Parathyroid adenoma (tissue), 2 donors: Measurements from ENCODE around the gene ARTN.

Experiments
- H2AFZ ChIP-seq: fragments of 300-600 bp; sonication (generic); one replicate; pipeline ENCODE4 v1.7.0; 2017; ENCODE audit warnings: antibody characterized with exemption, mild to moderate bottlenecking
- H3K27ac ChIP-seq: fragments of 300-600 bp; sonication (generic); one replicate; pipeline ENCODE4 v1.7.0; 2017
- H3K27me3 ChIP-seq: fragments of 300-600 bp; sonication (generic); one replicate; pipeline ENCODE4 v1.7.0; 2017; ENCODE audit warnings: low read length; ENCODE audit not compliant: control insufficient read depth, insufficient read depth
- H3K36me3 ChIP-seq: fragments of 300-600 bp; sonication (generic); one replicate; pipeline ENCODE4 v1.7.0; 2017; ENCODE audit warnings: low read length; ENCODE audit not compliant: control insufficient read depth, insufficient read depth
- H3K4me1 ChIP-seq: fragments of 300-600 bp; sonication (generic); one replicate; pipeline ENCODE4 v1.7.0; 2017; ENCODE audit warnings: control low read depth
- H3K4me2 ChIP-seq: fragments of 300-600 bp; sonication (generic); one replicate; pipeline ENCODE4 v1.7.0; 2017; ENCODE audit warnings: low read length
- H3K4me3 ChIP-seq: fragments of 300-600 bp; sonication (generic); one replicate; pipeline ENCODE4 v1.7.0; 2017; ENCODE audit warnings: low read depth, low read length
- H3K79me2 ChIP-seq: fragments of 300-600 bp; sonication (generic); one replicate; pipeline ENCODE4 v1.7.0; 2017; ENCODE audit warnings: control low read depth
- H3K9ac ChIP-seq: fragments of 300-600 bp; sonication (generic); one replicate; pipeline ENCODE4 v1.7.0; 2017; ENCODE audit warnings: mild to moderate bottlenecking
- H3K9me3 ChIP-seq: fragments of 300-600 bp; sonication (generic); one replicate; pipeline ENCODE4 v1.7.0; 2017; ENCODE audit warnings: low read length; ENCODE audit not compliant: control insufficient read depth
- TF ChIP-seq, protein P1 (sequence below): fragments of 300-600 bp; sonication (generic); IDR thresholded peaks from one replicate; pipeline ENCODE4 v1.7.0; 2017; ENCODE audit warnings: antibody characterized with exemption, mild to moderate bottlenecking
- donor health status: primary hyperparathyroidism.

ARTN gene

DNA sequence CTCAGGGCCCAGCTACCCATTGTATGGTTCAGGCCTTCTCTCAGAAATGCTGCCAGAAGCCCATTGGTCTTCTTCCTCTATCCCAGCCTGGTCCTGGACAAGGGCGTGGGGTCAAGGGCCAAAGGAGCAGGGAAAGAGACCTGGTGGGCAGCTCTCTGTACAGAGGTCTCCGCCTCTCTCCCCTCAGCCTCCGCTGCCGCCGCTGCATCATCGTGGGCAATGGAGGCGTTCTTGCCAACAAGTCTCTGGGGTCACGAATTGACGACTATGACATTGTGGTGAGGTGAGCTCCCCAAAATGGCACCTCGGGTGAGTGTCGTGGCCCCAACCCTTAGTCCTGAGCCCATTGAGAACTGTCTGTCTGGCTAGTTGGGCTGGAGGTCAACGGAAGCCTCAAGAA, 34.6 kb upstream of the ARTN start:
- Histone ChIP-seq H3K27me3 (no peaks in the 10 kb centered on the region), H3K9ac (no peak overlapping the region), H3K27ac (no peak overlapping the region), H3K9me3 (no peaks in the 10 kb centered on the region), H2AFZ (no peak overlapping the region), H3K4me2 (no peak overlapping the region), H3K79me2 (no peaks in the 10 kb centered on the region), H3K4me1 (no peaks in the 10 kb centered on the region), H3K4me3 (no peak overlapping the region), H3K36me3 (no peaks in the 10 kb centered on the region)
- TF ChIP-seq, protein P1, sequence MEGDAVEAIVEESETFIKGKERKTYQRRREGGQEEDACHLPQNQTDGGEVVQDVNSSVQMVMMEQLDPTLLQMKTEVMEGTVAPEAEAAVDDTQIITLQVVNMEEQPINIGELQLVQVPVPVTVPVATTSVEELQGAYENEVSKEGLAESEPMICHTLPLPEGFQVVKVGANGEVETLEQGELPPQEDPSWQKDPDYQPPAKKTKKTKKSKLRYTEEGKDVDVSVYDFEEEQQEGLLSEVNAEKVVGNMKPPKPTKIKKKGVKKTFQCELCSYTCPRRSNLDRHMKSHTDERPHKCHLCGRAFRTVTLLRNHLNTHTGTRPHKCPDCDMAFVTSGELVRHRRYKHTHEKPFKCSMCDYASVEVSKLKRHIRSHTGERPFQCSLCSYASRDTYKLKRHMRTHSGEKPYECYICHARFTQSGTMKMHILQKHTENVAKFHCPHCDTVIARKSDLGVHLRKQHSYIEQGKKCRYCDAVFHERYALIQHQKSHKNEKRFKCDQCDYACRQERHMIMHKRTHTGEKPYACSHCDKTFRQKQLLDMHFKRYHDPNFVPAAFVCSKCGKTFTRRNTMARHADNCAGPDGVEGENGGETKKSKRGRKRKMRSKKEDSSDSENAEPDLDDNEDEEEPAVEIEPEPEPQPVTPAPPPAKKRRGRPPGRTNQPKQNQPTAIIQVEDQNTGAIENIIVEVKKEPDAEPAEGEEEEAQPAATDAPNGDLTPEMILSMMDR: no peak

DNA sequence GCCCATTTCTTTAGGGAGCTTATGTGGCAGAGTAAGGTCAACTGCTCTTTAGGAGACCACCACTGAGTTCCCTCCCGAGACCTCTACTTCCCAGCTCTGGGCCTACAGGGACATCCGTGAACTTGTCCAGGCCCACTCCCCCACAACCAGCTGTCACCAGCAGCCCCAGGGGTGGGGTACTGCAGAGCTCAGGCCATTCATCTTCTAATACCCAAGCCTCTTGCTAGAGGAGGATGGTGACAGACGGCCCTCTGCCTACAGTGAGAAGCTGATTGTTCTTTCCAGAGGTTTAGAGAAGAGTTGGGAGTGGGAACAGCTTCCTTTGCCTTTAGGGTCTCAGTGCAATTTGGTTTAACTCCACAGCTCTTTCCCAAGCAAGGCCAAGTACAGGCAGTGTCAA, 33.2 kb upstream of the ARTN start:
- no peaks in the 10 kb centered on the region for H3K36me3 ChIP-seq
- no peaks in the 10 kb centered on the region for H3K79me2 ChIP-seq
- no peak overlapping the region for H3K9ac ChIP-seq
- H3K4me3 ChIP-seq: no peak overlapping the region
- H2AFZ ChIP-seq: no peak overlapping the region
- H3K4me1 ChIP-seq: no peaks in the 10 kb centered on the region
- no peak overlapping the region for H3K4me2 ChIP-seq
- no peaks in the 10 kb centered on the region for H3K9me3 ChIP-seq
- TF ChIP-seq, protein P1: no peak
- H3K27ac ChIP-seq: no peak overlapping the region
- no peaks in the 10 kb centered on the region for H3K27me3 ChIP-seq

DNA sequence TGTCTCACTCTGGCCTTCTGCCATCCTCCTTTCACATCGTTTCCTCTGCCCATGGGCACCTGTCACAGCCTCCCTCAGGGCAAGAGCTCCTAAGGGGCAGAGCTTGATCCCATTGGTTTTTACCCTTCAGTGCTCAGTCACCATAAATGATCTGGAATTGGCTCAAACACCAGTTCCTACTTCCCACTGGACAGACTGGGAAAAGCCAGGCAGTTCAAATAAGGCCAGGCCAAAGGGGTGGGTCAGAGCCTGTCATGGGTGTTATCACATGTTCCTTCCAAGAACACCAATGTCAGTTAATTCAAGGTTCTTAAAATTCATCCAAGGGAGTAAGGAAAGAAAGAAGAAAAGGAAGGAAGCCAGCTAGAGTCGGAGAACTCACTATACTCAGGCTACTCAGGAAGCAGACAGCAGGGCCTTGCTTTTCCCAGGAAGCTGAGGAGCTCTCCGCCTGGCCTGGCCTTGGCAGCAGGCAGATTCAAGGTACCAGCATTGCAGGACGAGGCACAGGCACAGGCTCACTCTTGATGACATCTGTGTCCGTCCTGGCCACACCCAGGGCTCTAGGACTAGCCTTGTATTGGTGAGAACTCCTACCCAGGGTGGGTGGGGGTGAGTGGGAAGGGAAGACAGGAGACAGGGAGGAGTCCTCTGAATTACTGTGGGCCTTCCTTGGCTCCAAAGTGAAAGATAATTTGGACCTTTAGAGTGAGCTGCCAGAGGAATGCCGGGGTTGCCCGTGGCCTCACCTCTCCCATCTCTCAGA, 32.2 kb upstream of the ARTN start:
- Histone ChIP-seq H3K27ac (no peak overlapping the region), H3K4me3 (no peak overlapping the region), H3K9me3 (no peaks in the 10 kb centered on the region), H2AFZ (no peak overlapping the region), H3K36me3 (no peaks in the 10 kb centered on the region), H3K4me2 (no peak overlapping the region), H3K79me2 (no peaks in the 10 kb centered on the region), H3K9ac (no peak overlapping the region), H3K27me3 (no peaks in the 10 kb centered on the region), H3K4me1 (no peaks in the 10 kb centered on the region)
- TF ChIP-seq, protein P1: no peak

DNA sequence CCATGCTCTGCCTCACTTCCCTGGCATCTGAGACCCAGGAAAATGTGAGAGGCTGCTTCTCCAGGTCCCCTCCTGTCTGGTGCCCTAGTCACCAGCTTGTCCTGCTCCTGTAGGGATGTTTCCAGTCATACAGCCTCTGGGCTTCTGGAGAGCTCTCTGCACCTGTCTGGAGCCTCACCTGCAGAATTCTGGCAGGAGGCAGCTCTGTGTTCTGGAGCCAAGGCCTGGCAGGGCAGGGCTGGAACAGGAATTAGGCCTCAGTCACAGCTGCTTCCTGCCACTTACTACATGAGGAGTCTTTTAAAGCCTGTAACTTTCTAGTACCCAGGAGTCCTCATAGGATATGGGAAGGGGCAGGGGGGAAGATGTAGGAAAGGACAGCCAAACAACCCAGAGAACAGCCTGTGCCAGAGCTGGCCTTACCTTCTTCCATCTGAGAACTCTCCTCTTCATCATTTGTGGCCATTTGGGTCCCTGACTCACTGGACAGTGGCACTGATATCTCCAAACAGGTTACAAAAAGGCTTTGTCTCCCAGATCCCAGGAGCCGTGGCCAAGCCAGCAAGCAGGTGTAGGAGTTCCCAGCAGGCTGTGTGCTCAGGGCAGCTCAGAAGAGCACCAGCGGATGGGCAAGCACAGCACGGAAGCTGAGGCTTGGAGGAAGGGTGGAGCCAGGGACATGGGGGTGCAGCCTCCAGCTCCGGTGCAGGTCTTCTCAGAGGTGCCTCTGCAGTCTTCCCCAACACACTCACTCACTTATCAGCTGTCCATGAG, 31.4 kb upstream of the ARTN start:
- Histone ChIP-seq H3K9me3 (no peaks in the 10 kb centered on the region), H3K79me2 (no peaks in the 10 kb centered on the region), H2AFZ (no peak overlapping the region), H3K27me3 (no peaks in the 10 kb centered on the region), H3K4me3 (no peak overlapping the region), H3K4me2 (no peak overlapping the region), H3K27ac (no peak overlapping the region), H3K4me1 (no peaks in the 10 kb centered on the region), H3K9ac (no peak overlapping the region), H3K36me3 (no peaks in the 10 kb centered on the region)
- TF ChIP-seq, protein P1: no peak
